GM18498 (cell line): ENCODE results near the gene DNER.
"Not testable (repeated sequence)": the region's sequence is repeated elsewhere in the genome, so short reads cannot be mapped to it uniquely, and the experiment has no call there.

ENCODE experiments used
- ATAC-seq: cut with Tn5 transposase; IDR thresholded peaks from one replicate; pipeline ENCODE4 v1.9.1; 2021; ENCODE audit warnings: mild to moderate bottlenecking, moderate library complexity; ENCODE audit not compliant: unreplicated experiment

DNER gene

GRCh38 chr2:229718057-229718456 is 3.7 kb upstream of the DNER start:
- ATAC-seq: no peak

DNA sequence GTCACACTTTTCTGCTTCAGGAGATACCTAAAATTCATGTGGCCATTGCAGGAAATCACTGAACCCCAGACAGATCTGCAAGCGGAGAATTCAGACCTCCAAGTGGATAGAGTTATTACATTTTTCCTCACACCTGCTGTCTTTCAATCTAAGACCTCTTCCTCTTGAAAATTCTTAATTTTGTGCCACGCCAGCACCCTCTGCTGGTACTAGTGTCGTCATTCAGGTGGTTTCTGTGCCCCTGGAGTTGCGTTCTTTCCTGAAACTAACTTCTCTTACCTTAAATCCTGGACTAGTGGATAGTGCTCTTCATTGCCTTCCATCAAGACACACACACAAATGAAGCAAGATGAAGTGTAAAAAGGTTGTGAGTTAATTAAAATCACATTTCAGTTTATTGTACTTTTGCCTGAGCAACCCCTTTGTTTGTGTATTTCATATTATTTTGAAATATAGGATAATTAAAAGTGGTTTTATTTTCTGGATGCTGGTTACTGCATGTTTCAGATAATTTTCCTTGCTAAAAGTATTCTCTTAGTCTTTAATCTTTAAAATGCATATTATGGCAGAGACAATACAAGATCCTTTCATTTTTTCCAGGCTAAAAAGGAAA is 1.6 kb upstream of the DNER start:
- no peak for ATAC-seq

DNA sequence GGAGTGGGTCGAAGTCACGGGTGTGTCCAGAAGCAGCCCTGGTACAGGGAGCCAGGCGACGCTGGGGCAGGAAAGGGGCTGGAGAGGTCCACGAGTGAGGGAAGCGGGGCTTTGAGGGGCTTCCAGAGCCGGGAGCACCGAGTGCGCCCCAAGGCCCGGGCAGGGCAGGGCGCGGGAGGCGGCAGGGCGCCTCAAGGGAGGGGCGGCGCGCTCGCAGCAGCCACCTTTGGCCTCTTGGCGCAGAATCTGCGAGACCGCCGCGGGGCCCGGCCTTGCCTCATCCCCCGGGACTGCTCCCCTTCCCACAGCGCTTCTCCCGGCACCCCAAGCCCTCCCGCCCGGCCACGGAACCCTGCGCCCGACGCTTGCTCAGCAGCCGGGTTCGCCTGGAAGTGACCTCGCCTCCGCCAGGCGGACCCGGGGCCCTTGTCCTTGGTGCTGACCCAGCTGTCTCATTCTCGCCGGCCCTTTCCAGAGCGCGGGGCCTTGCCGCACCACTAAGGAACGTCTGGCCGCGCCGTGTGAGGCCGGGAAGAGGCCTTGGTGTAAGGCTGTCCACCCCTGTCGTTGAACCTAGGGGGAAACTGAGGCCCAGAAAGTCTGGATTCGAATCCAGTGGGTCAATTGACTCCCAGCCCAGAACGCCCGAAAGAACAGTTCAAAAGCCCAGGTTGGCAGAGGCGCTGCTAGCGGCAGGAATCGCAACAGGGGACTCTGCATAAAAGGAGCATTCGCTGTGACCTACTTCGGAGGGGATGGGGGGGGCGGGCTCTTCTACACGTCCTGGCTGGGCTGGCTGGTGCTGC is 584 bp upstream of the DNER start:
- ATAC-seq: peak; percentile 51

DNA sequence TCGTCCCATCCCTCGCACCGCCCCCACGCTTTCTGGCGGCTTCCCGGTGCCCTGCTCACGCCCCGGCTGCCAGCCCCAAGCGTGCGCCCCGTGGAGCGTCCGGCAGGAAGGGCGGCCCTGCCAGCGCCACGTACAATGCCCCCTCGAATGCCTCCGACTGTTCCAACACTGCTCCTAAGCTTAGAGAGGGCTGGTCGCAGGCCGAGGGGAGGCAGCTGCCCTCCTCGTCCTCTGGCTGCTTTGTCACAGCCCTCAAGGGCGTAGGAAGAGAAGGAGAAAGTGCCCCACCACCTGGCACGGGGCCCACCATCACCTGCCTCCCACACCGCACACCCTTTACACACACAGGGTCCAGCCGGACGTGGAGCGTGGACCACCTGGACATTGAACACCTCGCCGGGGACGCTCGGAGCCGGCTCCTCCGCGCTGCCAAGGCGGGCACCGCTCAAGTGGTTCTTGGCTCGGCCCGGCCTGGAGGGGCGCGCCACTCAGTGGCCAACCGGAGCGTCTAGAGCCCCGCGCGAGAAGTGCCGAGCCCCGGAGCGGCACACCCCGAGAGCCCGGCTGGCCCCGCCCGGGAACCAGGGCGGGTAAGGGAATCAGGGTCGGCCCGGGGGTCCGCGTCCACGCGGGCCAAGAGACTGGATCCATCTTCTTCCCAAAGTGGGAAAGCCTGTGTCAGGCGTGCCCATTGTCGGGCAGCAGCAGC is 830 bp downstream of the DNER start:
- peak; percentile 46 for ATAC-seq

- no peak for ATAC-seq
Measured at GRCh38 chr2:229712136-229712535, 2.2 kb downstream of the DNER start.

- ATAC-seq: no peak
Measured at GRCh38 chr2:229708335-229708734, 6.0 kb downstream of the DNER start.

- ATAC-seq: no peak
Measured at GRCh38 chr2:229703909-229704630, 10.3 kb downstream of the DNER start.

DNA sequence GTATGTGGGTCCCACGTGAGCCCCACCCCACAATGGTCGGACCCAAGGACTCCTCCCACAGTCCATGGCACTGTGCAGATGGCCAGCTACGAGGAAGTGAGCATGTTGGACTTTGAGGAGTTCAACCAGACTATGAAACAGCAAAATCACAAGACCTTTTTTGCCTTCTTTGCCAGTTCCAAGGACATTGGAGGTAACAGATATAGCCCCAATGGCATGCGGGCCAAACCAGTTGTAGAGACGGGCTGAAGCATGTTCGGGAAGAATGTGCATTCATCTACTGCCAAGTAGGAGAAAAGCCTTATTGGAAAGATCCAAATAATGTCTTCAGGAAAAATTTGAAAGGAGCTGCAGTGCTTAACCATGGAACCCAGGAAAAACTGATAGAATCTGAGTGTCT is 12.6 kb downstream of the DNER start:
- ATAC-seq: no peak

DNA sequence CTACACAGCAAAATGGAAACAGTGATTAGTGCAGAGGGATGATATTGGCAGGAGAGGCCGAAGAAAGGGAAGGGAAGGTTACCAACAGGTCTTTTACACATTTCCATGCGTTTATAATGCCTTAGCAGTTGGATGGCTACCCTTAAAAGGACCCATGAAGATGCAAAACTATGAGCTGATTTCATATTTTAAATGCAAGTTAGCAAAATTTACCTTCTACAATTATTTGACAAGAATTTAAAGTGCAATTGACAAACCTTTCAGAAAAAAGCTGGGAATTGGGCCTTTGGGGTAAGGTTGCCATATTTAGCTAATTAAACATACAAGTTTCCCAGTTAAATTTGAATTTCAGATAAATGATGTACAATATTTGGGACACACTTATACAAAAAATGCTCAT is 13.3 kb downstream of the DNER start:
- no peak for ATAC-seq

- no peak for ATAC-seq
Measured at GRCh38 chr2:229695961-229696360, 18.4 kb downstream of the DNER start.

DNA sequence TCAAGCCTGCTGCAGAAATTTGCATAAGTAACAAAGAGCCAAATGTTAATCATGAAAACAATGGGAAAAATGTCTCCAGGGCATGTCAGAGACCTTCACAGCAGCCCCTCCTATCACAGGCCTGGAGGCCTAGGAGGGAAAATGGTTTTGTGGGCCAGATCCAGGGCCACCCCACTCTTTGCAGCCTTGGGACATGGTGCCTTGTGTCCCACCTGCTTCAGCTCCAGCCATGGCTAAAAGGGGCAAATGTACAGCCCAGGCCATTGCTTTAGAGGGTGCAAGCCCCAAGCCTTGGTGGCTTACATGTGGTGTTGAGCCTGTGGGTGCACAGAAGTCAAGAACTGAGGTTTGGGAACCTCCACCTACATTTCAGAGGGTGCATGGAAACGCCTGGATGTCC is 20.5 kb downstream of the DNER start:
- ATAC-seq: not testable (repeated sequence)

DNA sequence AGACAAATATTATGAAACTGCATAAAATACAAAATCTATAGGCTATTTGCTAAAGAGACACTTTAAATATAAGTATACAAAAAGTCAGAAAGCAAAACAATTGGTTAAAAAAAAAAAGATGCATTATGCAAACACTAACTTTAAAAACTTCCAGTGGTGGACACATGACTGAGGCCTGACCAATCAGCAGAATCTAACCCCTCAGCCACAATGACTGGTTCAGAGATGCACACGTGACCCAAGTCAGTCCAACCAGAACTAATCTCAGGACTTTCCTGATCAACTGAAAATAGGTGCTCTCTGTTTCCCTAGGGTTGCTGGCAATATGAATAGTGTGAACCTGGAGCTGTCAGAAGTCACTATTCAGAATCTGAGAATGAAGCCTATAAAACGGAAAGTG is 22.7 kb downstream of the DNER start:
- ATAC-seq: no peak

DNA sequence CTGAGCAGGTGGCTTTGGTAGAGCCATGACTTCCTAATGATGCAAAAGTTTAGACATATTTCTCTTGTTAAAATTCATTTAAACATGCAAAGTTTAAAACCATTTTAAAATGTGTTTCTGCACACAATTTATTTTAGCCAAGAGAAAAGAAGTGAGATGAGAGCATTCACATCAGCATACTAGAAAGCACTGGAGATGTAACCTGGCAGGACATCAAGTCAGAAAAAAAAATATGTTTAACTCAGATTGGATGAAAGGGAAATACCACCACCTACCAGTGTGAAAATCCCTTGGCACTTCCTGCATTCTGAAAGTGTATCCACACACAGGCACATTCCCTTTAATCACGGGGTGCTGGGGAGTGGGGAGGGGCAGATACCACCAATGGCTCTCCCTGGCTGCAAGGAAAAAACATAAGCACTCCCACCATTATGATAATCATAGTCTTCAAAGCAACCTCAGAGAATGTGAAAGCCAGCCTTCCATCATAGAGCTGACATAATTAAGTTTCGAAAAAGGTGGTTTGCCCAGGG is 25.0 kb downstream of the DNER start:
- ATAC-seq: no peak

DNA sequence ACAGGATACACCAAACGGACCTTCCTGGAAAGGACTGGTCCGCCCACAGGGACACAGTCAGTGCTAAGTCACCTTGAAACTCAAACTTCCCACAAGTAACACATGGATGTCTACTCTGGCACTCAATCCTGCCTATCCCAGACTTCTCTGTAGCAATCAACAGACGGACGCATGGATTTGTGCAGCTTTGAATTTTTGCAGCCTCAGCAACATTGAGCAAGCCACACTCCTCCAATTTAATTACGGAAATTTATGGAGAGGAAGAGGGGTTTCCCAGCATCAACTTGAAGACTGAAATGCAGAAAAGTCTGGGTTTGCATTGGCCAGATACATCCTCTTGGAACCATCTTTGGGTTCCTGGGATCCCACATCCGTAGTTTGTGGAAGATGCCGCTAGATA is 26.2 kb downstream of the DNER start:
- ATAC-seq: no peak

DNA sequence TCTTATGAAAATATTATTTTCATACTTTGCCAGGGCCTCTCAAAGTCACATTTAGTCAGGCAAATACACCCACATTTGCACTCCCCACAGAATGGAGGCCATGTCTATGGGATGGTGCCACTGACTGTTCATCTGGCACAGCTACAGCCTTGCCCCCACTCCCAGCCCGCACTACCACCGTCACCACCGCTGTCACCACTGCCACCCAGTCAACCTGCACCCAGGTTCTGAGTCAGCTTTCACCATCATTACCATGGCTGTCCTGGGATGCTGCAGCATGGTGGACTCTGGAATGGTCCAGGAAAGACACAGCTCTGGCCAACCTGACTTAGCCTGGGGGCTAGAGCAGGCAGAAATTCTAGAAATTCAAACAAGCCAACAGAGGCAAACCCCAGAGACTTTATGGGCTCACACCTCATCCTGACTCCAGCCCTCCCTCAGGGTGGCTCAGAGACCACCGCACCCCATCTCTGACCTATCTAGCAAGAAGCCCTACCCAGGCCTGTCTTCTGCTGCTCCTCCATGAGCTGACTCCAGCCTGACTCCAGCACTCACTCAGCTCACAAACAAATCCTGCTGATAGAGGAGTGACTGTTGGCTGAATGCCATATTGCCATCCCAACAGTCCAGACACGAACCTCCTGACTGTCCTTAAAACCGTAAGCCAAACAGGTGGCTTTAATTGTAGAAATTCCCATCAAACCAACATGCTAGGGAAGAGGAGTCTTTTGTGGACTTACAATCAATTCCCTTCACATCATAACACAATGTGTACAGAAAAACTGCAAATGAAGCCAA is 28.0 kb downstream of the DNER start:
- no peak for ATAC-seq

- ATAC-seq: no peak
Measured at GRCh38 chr2:229684942-229685562, 29.3 kb downstream of the DNER start.

GRCh38 chr2:229679393-229680125 is 34.8 kb downstream of the DNER start:
- no peak for ATAC-seq

- no peak for ATAC-seq
Measured at GRCh38 chr2:229675569-229675968, 38.8 kb downstream of the DNER start.

- ATAC-seq: no peak
Measured at GRCh38 chr2:229674830-229675530, 39.4 kb downstream of the DNER start.
